Non-pigmented ciliary epithelial cell (primary cell): Measurements from ENCODE around the gene ENDOG.
"Not testable (repeated sequence)": the region's sequence is repeated elsewhere in the genome, so short reads cannot be mapped to it uniquely, and the experiment has no call there.

Experiments used
- DNase-seq: peaks from one replicate; pipeline ENCODE4 v3.0.0-alpha.2; 2010; ENCODE audit warnings: low read depth

The ENDOG gene

DNA sequence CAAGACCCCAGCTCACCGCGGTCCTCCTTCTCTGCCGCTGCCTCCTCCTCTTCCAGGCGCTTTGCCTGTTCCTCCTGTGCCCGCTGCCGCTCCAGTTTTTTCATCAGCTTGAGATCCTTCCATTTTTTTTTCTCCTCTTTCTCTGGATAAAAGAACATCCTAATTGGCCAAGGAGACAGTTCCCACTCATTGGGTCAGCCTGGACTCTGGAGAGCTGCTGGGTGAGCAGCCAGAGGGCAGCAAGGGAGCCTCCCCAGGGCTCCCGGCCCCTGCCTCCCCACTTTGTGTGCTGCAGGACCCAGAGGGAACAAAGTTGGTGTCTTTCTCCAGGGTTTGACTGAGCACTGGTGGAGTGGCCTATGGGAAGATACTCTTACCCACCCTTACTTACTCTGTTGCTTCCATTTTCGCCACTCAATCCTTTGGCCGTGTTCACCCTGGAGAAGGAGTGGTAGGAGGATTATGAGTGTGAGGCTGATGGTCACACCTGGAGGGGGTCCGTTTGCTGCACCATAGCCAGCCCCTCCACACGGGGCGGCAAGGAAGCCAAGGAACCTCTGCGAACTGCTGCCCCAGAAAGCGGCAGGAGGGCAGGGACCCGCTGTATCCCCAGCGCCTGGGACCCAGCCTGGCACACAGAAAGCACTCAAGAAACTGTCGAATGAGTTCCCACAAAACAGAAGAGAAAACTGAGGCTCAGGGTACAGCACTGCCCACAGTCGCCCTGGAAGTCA, 10.6 kb downstream of the ENDOG start:
- DNase-seq = no peak

- peak; percentile 54 for DNase-seq
These were observed 11.4 kb downstream of the ENDOG start, which contains the start of gene SPOUT1 for GRCh38 chr9:128829477-128830251. SPOUT1 (minus strand) TSS chr9:128829794; CDS start chr9:128829780, 14 bp downstream.

- no peak for DNase-seq
These were observed 15.4 kb downstream of the ENDOG start for GRCh38 chr9:128833696-128834095.

GRCh38 chr9:128835246-128836210, 17.2 kb downstream of the ENDOG start:
- DNase-seq = no peak

GRCh38 chr9:128836509-128837145, 18.3 kb downstream of the ENDOG start:
- DNase-seq = no peak

DNA sequence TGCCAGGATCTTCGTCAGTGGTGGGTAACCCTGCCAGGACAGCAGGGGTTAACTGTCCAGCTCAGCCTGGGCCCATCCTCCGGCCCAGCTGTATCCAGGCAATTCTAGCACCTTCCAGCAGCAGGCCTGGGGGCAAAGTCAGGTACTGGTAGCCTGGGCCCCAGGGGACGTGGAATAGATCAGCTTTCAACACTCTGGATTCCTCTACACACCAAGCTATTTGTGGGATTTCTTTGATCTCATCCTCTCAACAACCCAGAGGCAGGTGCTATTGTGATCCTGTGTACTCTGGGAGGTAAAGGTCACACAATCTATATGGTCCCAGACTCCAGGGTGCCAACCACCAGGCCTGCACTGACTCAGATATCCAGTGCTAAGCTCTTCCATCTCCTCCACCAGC, 20.0 kb downstream of the ENDOG start:
- DNase-seq = no peak

GRCh38 chr9:128840524-128840923, 22.2 kb downstream of the ENDOG start:
- DNase-seq = no peak

DNA sequence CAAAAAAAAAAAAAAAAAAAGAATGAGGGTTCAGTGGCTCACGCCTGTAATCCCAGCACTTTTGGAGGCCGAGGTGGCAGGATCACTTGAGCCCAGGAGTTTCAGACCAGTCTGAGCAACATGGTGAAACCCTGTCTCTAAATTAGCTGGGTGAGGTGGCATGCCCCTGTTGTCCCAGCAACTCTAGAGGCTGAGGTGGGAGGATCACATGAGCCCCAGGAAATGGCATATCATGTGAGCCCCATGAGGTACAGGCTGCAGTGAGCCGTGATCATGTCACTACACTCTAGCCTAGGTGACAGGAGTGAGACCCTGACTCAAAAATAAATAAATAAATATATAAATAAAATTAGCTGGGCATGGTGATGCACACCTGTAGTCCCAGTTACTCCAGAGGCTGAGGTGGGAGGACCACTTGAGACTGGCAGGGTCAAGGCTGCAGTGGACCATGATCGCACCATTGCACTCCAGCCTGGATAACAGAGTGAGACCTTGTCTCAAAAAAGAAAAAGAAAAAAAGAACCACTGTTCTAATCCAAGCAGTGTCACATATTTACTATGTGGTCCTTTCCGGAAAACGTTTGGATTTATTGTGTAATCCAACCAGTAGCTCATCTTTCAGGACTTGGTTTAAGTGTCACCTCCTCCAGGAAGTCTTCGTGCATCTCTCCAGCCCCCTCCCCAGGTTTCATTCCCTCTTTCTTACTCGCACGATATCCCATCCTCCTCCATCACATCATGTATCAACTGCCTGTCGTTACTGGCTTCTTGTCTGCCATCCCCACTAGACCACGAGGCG, 23.6 kb downstream of the ENDOG start:
- no peak for DNase-seq

GRCh38 chr9:128843171-128843570, 24.9 kb downstream of the ENDOG start:
- DNase-seq = not testable (repeated sequence)

GRCh38 chr9:128845186-128845931, 27.1 kb downstream of the ENDOG start:
- DNase-seq = no peak

GRCh38 chr9:128846680-128847030, 28.4 kb downstream of the ENDOG start:
- DNase-seq = no peak

DNA sequence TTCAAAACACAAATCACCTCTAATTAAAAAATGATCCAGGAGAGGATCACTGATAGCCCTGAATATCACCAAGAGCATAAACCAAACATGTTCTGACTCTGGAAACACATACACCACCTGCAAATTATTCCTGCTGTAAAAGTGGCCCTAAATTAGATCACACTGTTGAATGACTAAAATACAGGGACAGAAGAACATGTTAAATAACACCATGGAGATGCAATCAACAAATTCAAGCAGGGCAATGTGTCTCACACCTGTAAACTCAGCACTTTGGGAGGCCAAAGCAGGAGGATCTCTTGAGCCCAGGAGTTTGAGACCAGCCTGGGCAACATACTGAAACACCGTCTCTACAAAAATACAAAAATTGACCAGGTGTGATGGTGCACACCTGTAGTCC, 29.5 kb downstream of the ENDOG start:
- DNase-seq = no peak

- DNase-seq = not testable (repeated sequence)
These were observed 32.7 kb downstream of the ENDOG start for GRCh38 chr9:128851024-128851423.

DNA sequence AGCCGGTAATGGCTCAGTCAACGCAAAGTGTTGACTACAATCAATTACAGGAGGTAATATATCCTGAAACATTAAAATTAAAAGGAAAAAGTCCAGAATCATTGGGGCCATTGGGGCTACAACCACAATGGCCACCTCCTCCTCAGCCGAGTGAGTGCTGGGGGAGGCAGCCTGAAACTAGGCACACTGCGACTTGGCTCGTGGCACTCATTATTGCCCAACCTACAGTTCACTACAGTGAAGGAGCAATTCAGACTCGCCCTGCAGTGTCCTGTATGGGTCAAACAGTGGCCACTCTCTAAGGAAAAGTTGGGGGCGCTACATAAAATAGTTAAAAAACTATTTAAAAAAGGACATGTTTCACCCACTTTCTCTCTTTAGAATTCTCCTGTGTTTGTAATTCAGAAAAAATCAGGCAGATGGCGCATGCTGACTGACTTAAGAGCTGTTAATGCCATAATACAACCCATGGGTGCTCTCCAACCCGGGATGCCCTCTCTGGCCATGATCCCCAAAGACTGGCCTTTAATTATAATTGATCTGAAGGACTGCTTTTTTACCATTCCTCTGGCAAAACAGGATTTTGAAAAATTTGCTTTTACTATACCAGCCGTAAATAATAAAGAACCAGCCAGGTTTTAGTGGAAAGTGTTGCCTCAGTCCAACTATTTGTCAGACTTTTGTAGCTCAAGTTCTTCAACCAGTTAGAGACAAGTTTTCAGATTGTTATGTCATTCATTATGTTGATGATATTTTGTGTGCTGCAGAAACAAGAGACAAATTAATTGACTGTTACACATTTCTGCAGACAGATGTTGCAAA, 33.7 kb downstream of the ENDOG start:
- DNase-seq = not testable (repeated sequence)

- DNase-seq = not testable (repeated sequence)
These were observed 34.3 kb downstream of the ENDOG start for GRCh38 chr9:128852646-128853045.

DNA sequence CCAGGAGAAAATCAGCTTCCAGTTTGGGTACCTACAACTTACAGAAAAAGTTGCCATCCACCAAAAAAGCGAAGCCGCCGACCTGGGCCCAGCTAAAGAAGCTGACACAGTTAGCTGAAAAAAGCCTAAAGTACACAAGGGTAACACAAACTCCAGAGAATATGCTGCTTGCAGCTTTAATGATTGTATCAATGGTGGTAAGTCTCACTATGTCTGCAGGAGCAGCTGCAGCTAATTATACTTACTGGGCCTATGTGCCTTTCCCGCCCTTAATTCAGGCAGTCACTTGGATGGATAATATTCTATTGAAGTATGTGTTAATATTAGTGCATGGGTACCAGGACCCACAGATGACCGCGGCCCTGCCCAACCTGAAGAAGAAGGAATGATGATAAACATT, 36.2 kb downstream of the ENDOG start:
- DNase-seq = not testable (repeated sequence)

DNA sequence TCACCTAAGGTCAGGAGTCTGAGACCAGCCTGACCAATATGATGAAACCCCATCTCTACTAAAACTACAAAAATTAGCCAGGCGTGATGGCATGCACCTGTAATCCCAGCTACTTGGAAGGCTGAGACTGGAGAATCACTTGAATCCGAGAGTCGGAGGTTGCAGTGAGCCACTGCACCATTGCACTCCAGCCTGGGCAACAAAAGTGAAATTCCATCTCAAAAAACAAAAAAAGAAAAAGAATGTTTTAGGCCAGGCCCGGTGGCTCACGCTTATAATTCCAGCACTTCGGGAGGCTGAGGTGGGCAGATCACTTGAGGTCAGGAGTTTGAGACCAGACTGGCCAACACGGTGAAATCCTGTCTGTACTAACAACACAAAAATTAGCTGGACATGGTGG, 40.2 kb downstream of the ENDOG start:
- DNase-seq = not testable (repeated sequence)

DNA sequence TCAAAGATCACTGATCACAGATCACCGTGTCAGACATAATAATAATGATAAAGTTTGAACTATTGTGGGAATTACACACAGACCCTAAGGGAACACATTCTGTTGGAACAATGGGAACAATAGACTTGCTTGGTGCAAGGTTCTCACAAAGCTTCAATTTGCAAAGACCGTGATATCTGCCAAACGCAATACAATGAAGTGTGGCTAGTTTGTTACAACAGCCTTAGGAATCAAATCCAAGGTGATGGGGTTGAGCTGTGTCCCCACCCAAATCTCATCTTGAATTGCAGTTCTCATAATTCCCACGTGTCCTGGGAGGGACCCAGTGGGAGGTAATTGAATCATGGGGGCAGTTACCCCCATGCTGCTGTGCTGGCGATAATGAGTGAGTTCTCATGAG, 42.6 kb downstream of the ENDOG start:
- no peak for DNase-seq

DNA sequence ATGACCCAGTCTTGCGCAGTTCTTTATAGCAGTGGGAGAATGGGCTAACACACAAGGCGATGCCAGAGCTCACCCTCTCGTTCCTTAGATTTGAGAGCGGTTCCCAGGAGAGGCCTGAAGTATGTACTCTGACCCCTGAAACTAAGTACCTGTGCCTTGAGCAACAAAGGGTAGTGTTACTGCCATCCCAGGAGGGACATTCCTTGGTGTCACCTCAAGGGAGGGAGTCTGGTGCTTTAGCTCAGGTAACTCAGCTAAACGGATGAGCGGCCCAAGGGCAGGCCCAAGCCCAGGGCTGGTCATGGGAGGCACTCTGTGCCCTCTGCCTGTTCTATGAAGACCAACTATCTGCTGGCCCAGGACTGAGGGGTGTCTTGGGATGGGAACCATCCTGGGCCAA, 43.2 kb downstream of the ENDOG start:
- DNase-seq = no peak
